ENCODE measurements around the gene LRP11.

- TF ChIP-seq, protein P1, sequence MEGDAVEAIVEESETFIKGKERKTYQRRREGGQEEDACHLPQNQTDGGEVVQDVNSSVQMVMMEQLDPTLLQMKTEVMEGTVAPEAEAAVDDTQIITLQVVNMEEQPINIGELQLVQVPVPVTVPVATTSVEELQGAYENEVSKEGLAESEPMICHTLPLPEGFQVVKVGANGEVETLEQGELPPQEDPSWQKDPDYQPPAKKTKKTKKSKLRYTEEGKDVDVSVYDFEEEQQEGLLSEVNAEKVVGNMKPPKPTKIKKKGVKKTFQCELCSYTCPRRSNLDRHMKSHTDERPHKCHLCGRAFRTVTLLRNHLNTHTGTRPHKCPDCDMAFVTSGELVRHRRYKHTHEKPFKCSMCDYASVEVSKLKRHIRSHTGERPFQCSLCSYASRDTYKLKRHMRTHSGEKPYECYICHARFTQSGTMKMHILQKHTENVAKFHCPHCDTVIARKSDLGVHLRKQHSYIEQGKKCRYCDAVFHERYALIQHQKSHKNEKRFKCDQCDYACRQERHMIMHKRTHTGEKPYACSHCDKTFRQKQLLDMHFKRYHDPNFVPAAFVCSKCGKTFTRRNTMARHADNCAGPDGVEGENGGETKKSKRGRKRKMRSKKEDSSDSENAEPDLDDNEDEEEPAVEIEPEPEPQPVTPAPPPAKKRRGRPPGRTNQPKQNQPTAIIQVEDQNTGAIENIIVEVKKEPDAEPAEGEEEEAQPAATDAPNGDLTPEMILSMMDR (conservative IDR thresholded peaks at IDR 0.05; ENCODE audit: low read length): no peak
- no peak for TF ChIP-seq EZH2phosphoT487 (IDR thresholded peaks at IDR 0.05; ENCODE audit: borderline replicate concordance)
Measured at GRCh38 chr6:149887343-149887742, 23.2 kb upstream of the LRP11 start.
